ENCODE data around the gene CNST. TPM values are rescaled to one million over a fixed set of nuclear protein-coding genes. Genes with fewer than 3 reads are reported as not detected.

The CNST gene
- total and polyA plus RNA-seq, 9 of the 15 experiments (the other 6 are each of a cell fraction or from before 2014, with no cell fraction given), result 17.0 to 55.3 (median 30.8) TPM

DNA sequence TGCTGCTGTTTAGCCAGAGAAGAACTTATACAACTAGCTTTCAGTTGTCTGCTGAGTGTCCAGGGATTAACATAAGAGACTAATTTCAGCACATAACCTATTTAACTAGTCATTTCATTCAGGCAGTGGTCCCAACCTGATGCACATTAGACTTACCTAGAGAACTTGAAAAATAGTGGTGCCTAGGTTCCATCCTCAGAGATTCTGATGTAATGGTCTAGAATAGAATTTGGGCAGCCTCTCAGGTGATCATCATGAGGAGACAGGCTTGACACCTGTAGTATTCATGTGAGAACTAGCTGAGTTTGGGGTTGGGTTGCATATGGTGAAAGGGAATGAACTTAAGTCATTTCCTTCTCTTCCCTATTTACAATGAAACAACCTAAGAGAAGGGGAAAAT lies 24.8 kb downstream of the CNST start:
- FAIRE-seq (no peak), DNase-seq (ENCODE audit: extremely low read depth in 1 of 4, low spot score in 3 of 4) (no peak), ATAC-seq (no peak)
- peaks cover 54% of the 10 kb centered on the region for H3K36me3 ChIP-seq (ENCODE audit: control insufficient read depth, insufficient read depth, low read length)
- in situ Hi-C loops (cut with MboI) (no loop called here), intact Hi-C loops (cut with micrococcal nuclease) (no loop called here)
- H3K4me1 ChIP-seq (replicated peaks in 1 of 2; ENCODE audit: control insufficient read depth in 2 of 2, insufficient read depth in 2 of 2, low read length in 2 of 2), result peaks cover 0 to 7% of the 10 kb centered on the region in 2 experiments; a peak in 2 of 5 replicates
- no peaks in the 10 kb centered on the region for H4K20me1 ChIP-seq (replicated peaks; ENCODE audit: control insufficient read depth, insufficient read depth, low read length)
- no peak overlapping the region for H3K9ac ChIP-seq (ENCODE audit: insufficient read depth in 1 of 2, low read depth in 2 of 2, low read length in 2 of 2)
- POLR2A ChIA-PET, result interaction anchor here (0.6 to 0.7 kb wide), 2 partner anchors 11 to 20 kb away, joined by 3 read pairs; no protein-coding TSS in a partner anchor
- BruUV-seq (replicated peaks), result no TSS peak
- H3K9me1 ChIP-seq (ENCODE audit: control insufficient read depth, insufficient read depth, low read length), result no peaks in the 10 kb centered on the region
- no peaks in the 10 kb centered on the region for H3K27me3 ChIP-seq (ENCODE audit: control insufficient read depth in 2 of 2, insufficient read depth in 2 of 2, low read length in 2 of 2)
- no peak overlapping the region for H3K27ac ChIP-seq (ENCODE audit: extremely low read depth, low read depth, low read length)
- CTCF ChIA-PET (ENCODE audit: low intra/inter-chr PET ratio), result interaction anchor here (0.6 kb wide), 1 partner anchor 47 kb away, joined by 4 read pairs; no protein-coding TSS in a partner anchor
- H3K79me2 ChIP-seq (ENCODE audit: control insufficient read depth, insufficient read depth, low read length), result peaks cover 84% of the 10 kb centered on the region
- H2AFZ ChIP-seq (ENCODE audit: low read depth, low read length), result no peak overlapping the region
- no peak overlapping the region for H3K4me2 ChIP-seq (ENCODE audit: insufficient read depth, low read length)
- H3K9me3 ChIP-seq (replicated peaks; ENCODE audit: control insufficient read depth, insufficient read depth, low read depth, low read length), result 0 out of 2 replicates have a peak, but pooled peaks cover 2% of the 10 kb centered on the region
- no peak overlapping the region for H3K4me3 ChIP-seq
- TF ChIP-seq, protein P1, sequence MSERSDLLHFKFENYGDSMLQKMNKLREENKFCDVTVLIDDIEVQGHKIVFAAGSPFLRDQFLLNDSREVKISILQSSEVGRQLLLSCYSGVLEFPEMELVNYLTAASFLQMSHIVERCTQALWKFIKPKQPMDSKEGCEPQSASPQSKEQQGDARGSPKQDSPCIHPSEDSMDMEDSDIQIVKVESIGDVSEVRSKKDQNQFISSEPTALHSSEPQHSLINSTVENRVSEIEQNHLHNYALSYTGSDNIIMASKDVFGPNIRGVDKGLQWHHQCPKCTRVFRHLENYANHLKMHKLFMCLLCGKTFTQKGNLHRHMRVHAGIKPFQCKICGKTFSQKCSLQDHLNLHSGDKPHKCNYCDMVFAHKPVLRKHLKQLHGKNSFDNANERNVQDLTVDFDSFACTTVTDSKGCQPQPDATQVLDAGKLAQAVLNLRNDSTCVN (CRISPR knock-in tag; IDR thresholded peaks at IDR 0.05), result no peak
- no peak for TF ChIP-seq CBX3 (IDR thresholded peaks at IDR 0.05; ENCODE audit: borderline replicate concordance in 1 of 2, low read length in 2 of 2)
- no peak for TF ChIP-seq ATF7 (IDR thresholded peaks at IDR 0.05)
- no peak for TF ChIP-seq U2AF1 (optimal IDR thresholded peaks at IDR 0.05; ENCODE audit: low read depth, low read length)
- TF ChIP-seq ZNF263 (CRISPR knock-in tag; IDR thresholded peaks at IDR 0.05; ENCODE audit: borderline replicate concordance), result no peak
- TF ChIP-seq SMARCB1 (IDR thresholded peaks at IDR 0.05; ENCODE audit: insufficient read length, low read depth), result no peak
- no peak for TF ChIP-seq KDM2B (CRISPR knock-in tag; IDR thresholded peaks at IDR 0.05)
- no peak for TF ChIP-seq RAD21 (CRISPR knock-in tag; conservative IDR thresholded peaks at IDR 0.05 in 1 of 2, IDR thresholded peaks at IDR 0.05 in 1 of 2)
- TF ChIP-seq, protein P2, sequence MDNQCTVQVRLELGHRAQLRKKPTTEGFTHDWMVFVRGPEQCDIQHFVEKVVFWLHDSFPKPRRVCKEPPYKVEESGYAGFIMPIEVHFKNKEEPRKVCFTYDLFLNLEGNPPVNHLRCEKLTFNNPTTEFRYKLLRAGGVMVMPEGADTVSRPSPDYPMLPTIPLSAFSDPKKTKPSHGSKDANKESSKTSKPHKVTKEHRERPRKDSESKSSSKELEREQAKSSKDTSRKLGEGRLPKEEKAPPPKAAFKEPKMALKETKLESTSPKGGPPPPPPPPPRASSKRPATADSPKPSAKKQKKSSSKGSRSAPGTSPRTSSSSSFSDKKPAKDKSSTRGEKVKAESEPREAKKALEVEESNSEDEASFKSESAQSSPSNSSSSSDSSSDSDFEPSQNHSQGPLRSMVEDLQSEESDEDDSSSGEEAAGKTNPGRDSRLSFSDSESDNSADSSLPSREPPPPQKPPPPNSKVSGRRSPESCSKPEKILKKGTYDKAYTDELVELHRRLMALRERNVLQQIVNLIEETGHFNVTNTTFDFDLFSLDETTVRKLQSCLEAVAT (IDR thresholded peaks at IDR 0.05), result no peak
- TF ChIP-seq, protein P3, sequence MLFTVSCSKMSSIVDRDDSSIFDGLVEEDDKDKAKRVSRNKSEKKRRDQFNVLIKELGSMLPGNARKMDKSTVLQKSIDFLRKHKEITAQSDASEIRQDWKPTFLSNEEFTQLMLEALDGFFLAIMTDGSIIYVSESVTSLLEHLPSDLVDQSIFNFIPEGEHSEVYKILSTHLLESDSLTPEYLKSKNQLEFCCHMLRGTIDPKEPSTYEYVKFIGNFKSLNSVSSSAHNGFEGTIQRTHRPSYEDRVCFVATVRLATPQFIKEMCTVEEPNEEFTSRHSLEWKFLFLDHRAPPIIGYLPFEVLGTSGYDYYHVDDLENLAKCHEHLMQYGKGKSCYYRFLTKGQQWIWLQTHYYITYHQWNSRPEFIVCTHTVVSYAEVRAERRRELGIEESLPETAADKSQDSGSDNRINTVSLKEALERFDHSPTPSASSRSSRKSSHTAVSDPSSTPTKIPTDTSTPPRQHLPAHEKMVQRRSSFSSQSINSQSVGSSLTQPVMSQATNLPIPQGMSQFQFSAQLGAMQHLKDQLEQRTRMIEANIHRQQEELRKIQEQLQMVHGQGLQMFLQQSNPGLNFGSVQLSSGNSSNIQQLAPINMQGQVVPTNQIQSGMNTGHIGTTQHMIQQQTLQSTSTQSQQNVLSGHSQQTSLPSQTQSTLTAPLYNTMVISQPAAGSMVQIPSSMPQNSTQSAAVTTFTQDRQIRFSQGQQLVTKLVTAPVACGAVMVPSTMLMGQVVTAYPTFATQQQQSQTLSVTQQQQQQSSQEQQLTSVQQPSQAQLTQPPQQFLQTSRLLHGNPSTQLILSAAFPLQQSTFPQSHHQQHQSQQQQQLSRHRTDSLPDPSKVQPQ (CRISPR knock-in tag; IDR thresholded peaks at IDR 0.05; ENCODE audit: borderline replicate concordance), result no peak
- TF ChIP-seq, protein P4, sequence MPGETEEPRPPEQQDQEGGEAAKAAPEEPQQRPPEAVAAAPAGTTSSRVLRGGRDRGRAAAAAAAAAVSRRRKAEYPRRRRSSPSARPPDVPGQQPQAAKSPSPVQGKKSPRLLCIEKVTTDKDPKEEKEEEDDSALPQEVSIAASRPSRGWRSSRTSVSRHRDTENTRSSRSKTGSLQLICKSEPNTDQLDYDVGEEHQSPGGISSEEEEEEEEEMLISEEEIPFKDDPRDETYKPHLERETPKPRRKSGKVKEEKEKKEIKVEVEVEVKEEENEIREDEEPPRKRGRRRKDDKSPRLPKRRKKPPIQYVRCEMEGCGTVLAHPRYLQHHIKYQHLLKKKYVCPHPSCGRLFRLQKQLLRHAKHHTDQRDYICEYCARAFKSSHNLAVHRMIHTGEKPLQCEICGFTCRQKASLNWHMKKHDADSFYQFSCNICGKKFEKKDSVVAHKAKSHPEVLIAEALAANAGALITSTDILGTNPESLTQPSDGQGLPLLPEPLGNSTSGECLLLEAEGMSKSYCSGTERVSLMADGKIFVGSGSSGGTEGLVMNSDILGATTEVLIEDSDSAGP (CRISPR knock-in tag; IDR thresholded peaks at IDR 0.05), result no peak
- TF ChIP-seq, protein P5, sequence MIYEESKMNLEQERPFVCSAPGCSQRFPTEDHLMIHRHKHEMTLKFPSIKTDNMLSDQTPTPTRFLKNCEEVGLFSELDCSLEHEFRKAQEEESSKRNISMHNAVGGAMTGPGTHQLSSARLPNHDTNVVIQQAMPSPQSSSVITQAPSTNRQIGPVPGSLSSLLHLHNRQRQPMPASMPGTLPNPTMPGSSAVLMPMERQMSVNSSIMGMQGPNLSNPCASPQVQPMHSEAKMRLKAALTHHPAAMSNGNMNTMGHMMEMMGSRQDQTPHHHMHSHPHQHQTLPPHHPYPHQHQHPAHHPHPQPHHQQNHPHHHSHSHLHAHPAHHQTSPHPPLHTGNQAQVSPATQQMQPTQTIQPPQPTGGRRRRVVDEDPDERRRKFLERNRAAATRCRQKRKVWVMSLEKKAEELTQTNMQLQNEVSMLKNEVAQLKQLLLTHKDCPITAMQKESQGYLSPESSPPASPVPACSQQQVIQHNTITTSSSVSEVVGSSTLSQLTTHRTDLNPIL (CRISPR knock-in tag; IDR thresholded peaks at IDR 0.05), result no peak
- no peak for TF ChIP-seq CAMTA2 (CRISPR knock-in tag; conservative IDR thresholded peaks at IDR 0.05)
- no peak for TF ChIP-seq ZNF77 (CRISPR knock-in tag; IDR thresholded peaks at IDR 0.05)
- no peak for TF ChIP-seq ZKSCAN1 (IDR thresholded peaks at IDR 0.05; ENCODE audit: low read depth, low read length)

Measured in K562 (cell line).